Natural killer cell (primary cell): ENCODE measurements around the gene PKDREJ. TPM values are rescaled to one million over a fixed set of nuclear protein-coding genes. Genes with fewer than 3 reads are reported as not detected.
A peak's percentile ranks its signal among the peaks of the same experiment; 100 is the strongest.
"Not testable (repeated sequence)": the region's sequence is repeated elsewhere in the genome, so short reads cannot be mapped to it uniquely, and the experiment has no call there.

Source experiments
- ATAC-seq, 3 donors: fragments of 150-1000 bp in 2 of 3; fragments of 200-7000 bp in 1 of 3; cut with Tn5 transposase; 1 replicate in 1 of 3; 2 replicates in 2 of 3; pipeline ENCODE4 v1.10.0; 2021; ENCODE audit warnings: mild to moderate bottlenecking in 2 of 3, moderate library complexity in 2 of 3
- DNase-seq, 2 donors: peaks; one replicate each; pipeline versions ENCODE4 v3.0.0 to v3.0.0-alpha.2; 2013 to 2021; ENCODE audit warnings: mixed read lengths in 1 of 2
- H3K27ac ChIP-seq: one replicate; pipeline ENCODE4 v1.5.1; 2013; ENCODE audit warnings: mild to moderate bottlenecking, low read length
- H3K27me3 ChIP-seq: one replicate; pipeline ENCODE4 v1.6.1; 2013; ENCODE audit warnings: low read length; ENCODE audit not compliant: control insufficient read depth, insufficient read depth
- H3K36me3 ChIP-seq: one replicate; pipeline ENCODE4 v1.6.1; 2013; ENCODE audit warnings: low read length; ENCODE audit not compliant: control insufficient read depth, insufficient read depth
- H3K4me1 ChIP-seq: one replicate; pipeline ENCODE4 v1.6.1; 2013; ENCODE audit warnings: low read length; ENCODE audit not compliant: control insufficient read depth, insufficient read depth
- H3K4me3 ChIP-seq: one replicate; pipeline ENCODE4 v1.5.1; 2013; ENCODE audit warnings: low read length
- H3K9me3 ChIP-seq: one replicate; pipeline ENCODE4 v1.6.1; 2013; ENCODE audit warnings: low read length; ENCODE audit not compliant: control insufficient read depth, insufficient read depth
- H3K27ac Mint-ChIP-seq, 2 donors: one replicate each; pipeline ENCODE4 v1.8.0; 2022; ENCODE audit warnings: mild to moderate bottlenecking in 2 of 2, mixed read lengths in 2 of 2, moderate library complexity in 1 of 2
- H3K27me3 Mint-ChIP-seq, 2 donors: one replicate each; pipeline ENCODE4 v1.8.0; 2022; ENCODE audit warnings: low read depth in 2 of 2, mixed read lengths in 2 of 2
- H3K36me3 Mint-ChIP-seq: one replicate; pipeline ENCODE4 v1.8.0; 2022; ENCODE audit warnings: mixed read lengths
- H3K4me1 Mint-ChIP-seq, 2 donors: one replicate each; pipeline ENCODE4 v1.8.0; 2022; ENCODE audit warnings: mixed read lengths in 2 of 2
- H3K4me3 Mint-ChIP-seq: one replicate; pipeline ENCODE4 v1.8.0; 2022; ENCODE audit warnings: mild to moderate bottlenecking, moderate library complexity, mixed read lengths
- H3K9me3 Mint-ChIP-seq, 2 donors: one replicate each; pipeline ENCODE4 v1.8.0; 2022; ENCODE audit warnings: mixed read lengths in 2 of 2
- CTCF ChIP-seq: fragments of 200-600 bp; IDR thresholded peaks from one replicate; pipeline ENCODE4 v1.8.0; 2022; ENCODE audit warnings: antibody characterized with exemption
- WGBS: methylation state at CpG from one replicate; pipeline ENCODE4 v1.1.7; 2013; ENCODE audit warnings: missing lambda C conversion rate; ENCODE audit not compliant: insufficient coverage; 5-methylcytosine and 5-hydroxymethylcytosine counted together
- intact Hi-C: fragments of 100-400 bp; cut with micrococcal nuclease; formaldehyde crosslinking; loops from one replicate; pipeline ENCODE4 v1.14.2; 2022
- total RNA-seq, 4 donors: library from RNA; stranded (reverse); fragments of 120-200 nt in 1 of 4; gene quantifications; one replicate each; pipeline versions ENCODE4 v1.2.3 to v1.2.4, GENCODE V29; 2013 to 2022

Gene PKDREJ
- total RNA-seq, 3 donors from 2014 or later (not counting 1 experiment from before 2014, with no cell fraction given), result 0.07 to 0.25 (median 0.20) TPM

GRCh38 chr22:46272196-46272595 lies 9.1 kb upstream of the PKDREJ start:
- 97% methylated on average over 6 of the region's 8 CpGs for WGBS
- H3K27ac Mint-ChIP-seq, result no peak overlapping the region
- H3K4me1 Mint-ChIP-seq, result peaks cover 41 to 44% of the 10 kb centered on the region in 2 donors
- no peak for ATAC-seq
- Histone ChIP-seq H3K27ac (no peak overlapping the region), H3K9me3 (no peaks in the 10 kb centered on the region), H3K4me1 (peaks cover 40% of the 10 kb centered on the region), H3K4me3 (no peak overlapping the region), H3K27me3 (no peaks in the 10 kb centered on the region), H3K36me3 (peaks cover 46% of the 10 kb centered on the region)
- DNase-seq, result no peak
- intact Hi-C loops, result no loop called here
- no peak overlapping the region for H3K4me3 Mint-ChIP-seq
- no peaks in the 10 kb centered on the region for H3K27me3 Mint-ChIP-seq
- no peaks in the 10 kb centered on the region for H3K9me3 Mint-ChIP-seq
- H3K36me3 Mint-ChIP-seq, result no peaks in the 10 kb centered on the region
- no peak for TF ChIP-seq CTCF

GRCh38 chr22:46269564-46269963 lies 6.4 kb upstream of the PKDREJ start:
- H3K27ac Mint-ChIP-seq, result peak overlapping the region; percentile 19 to 53
- Histone ChIP-seq H3K4me1 (peaks cover 39% of the 10 kb centered on the region), H3K4me3 (no peak overlapping the region), H3K9me3 (no peaks in the 10 kb centered on the region), H3K27me3 (no peaks in the 10 kb centered on the region), H3K27ac (no peak overlapping the region), H3K36me3 (peaks cover 30% of the 10 kb centered on the region)
- no peaks in the 10 kb centered on the region for H3K9me3 Mint-ChIP-seq
- H3K36me3 Mint-ChIP-seq, result no peaks in the 10 kb centered on the region
- peak overlapping the region; percentile 95 for H3K4me3 Mint-ChIP-seq
- H3K27me3 Mint-ChIP-seq, result no peaks in the 10 kb centered on the region
- no peak for DNase-seq
- WGBS, result 92% methylated on average over 11 of the region's 11 CpGs
- peaks cover 48 to 51% of the 10 kb centered on the region in 2 donors for H3K4me1 Mint-ChIP-seq
- no peak for TF ChIP-seq CTCF
- ATAC-seq, result no peak
- intact Hi-C loops, result no loop called here

GRCh38 chr22:46267431-46268279 lies 4.5 kb upstream of the PKDREJ start, which contains the start of gene TTC38:
Gene TTC38 (plus strand): TSS chr22:46268008. CDS start chr22:46268040, 32 bp downstream.
- no peak for TF ChIP-seq CTCF
- H3K4me1 ChIP-seq, result peaks cover 48% of the 10 kb centered on the region
- DNase-seq (peak; percentile 57 to 63), ATAC-seq (peak; percentile 83 to 86 (median 86))
- intact Hi-C loops, result loop anchor here (2.0 kb wide), 2 partner anchors 13 to 21 kb away; no protein-coding TSS in a partner anchor
- WGBS, result 2% methylated on average over 74 of the region's 74 CpGs
- Mint-ChIP-seq H3K36me3 (no peaks in the 10 kb centered on the region), H3K4me1 (peaks cover 61 to 65% of the 10 kb centered on the region in 2 donors), H3K27ac (peak within 1 kb of the TSS; percentile 82 to 88), H3K4me3 (peak within 1 kb of the TSS; percentile 95), H3K9me3 (no peaks in the 10 kb centered on the region), H3K27me3 (no peaks in the 10 kb centered on the region)
- H3K4me3 ChIP-seq, result peak within 1 kb of the TSS; percentile 61
- H3K9me3 ChIP-seq, result no peaks in the 10 kb centered on the region
- no peaks in the 10 kb centered on the region for H3K27me3 ChIP-seq
- peaks cover 11% of the 10 kb centered on the region for H3K36me3 ChIP-seq
- peak within 1 kb of the TSS; percentile 28 for H3K27ac ChIP-seq

- H3K9me3 Mint-ChIP-seq, DNase-seq, H3K9me3 ChIP-seq, H3K27ac ChIP-seq, H3K27me3 ChIP-seq, H3K4me3 ChIP-seq, H3K27me3 Mint-ChIP-seq, ATAC-seq, H3K36me3 Mint-ChIP-seq, H3K36me3 ChIP-seq: not testable (repeated sequence)
- H3K4me1 ChIP-seq, result peaks cover 52% of the 10 kb centered on the region
- Mint-ChIP-seq H3K27ac (peak overlapping the region; percentile 31 to 33), H3K4me3 (peak overlapping the region; percentile 50), H3K4me1 (peaks cover 61 to 72% of the 10 kb centered on the region in 2 donors)
- intact Hi-C loops, result loop anchor here (2.0 kb wide), 2 partner anchors 15 to 23 kb away; no protein-coding TSS in a partner anchor
- WGBS, result 89% methylated on average over 4 of the region's 4 CpGs
Measured at GRCh38 chr22:46265627-46266026, 2.5 kb upstream of the PKDREJ start.

GRCh38 chr22:46264520-46264919 lies 1.4 kb upstream of the PKDREJ start:
- ATAC-seq, H3K9me3 ChIP-seq, intact Hi-C loops, H3K36me3 Mint-ChIP-seq, H3K27me3 ChIP-seq, H3K27ac ChIP-seq, H3K4me3 ChIP-seq, DNase-seq, H3K36me3 ChIP-seq, H3K9me3 Mint-ChIP-seq: not testable (repeated sequence)
- peaks cover 50 to 63% of the 10 kb centered on the region in 2 donors for H3K4me1 Mint-ChIP-seq
- H3K4me3 Mint-ChIP-seq, result peak overlapping the region; percentile 1
- WGBS, result 96% methylated on average over 4 of the region's 6 CpGs
- H3K27ac Mint-ChIP-seq, result peak overlapping the region in 1 of 2 donors; percentile 80
- H3K27me3 Mint-ChIP-seq, result peaks cover 0 to 12% of the 10 kb centered on the region in 2 donors
- H3K4me1 ChIP-seq, result peaks cover 44% of the 10 kb centered on the region
